Activated T-helper 9 cell treated with anti-CD3 and anti-CD28 coated beads, Interleukin-2, amount 50 U/mL, for 16 hours (primary cell): ENCODE results near the gene VEGFD.

Experiments used
- DNase-seq: peaks from one replicate; pipeline ENCODE4 v3.0.0-alpha.2; 2020; ENCODE audit warnings: low read depth

The VEGFD gene

DNA sequence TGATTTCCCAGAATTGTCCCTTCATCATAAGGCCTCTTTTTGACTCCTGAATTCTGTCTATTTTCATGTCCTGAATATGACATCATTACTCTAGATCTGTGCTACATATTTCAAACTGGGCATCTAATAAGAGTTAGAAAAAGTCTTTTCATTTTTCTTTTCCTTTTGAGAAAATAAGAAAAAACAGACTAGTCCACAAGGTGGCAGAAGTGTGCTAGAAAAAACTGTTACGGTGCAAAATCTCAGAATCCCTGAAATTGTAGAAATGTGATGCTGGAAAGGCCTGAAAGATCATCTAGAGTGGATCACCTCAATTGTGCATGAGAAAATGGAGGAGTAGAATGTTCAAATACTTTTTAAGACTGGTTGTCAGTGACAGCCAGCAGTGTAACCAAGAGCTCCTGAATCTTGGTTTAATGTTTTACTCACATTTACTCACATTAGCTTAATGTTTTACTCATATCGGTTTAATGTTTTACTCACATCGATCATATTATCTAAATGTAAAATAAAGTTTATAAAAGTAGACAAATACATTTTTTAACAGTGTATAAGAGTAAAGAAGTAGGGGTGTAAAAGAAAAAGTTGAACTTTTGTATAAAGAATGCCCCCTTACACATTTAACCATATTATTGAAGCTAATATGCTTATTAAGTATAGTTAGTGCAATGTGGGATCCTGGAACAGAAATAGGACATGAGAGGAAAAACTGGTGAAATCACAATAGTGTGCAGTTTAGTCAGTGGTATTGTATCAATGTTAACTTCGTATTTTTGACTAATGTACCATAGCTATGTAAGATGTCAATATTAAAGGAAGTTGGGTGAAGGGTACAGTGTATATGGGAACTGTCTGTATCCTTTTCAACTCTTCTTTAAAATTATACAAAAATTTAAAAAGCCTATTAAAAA lies 84.0 kb downstream of the VEGFD start:
- no peak for DNase-seq

DNA sequence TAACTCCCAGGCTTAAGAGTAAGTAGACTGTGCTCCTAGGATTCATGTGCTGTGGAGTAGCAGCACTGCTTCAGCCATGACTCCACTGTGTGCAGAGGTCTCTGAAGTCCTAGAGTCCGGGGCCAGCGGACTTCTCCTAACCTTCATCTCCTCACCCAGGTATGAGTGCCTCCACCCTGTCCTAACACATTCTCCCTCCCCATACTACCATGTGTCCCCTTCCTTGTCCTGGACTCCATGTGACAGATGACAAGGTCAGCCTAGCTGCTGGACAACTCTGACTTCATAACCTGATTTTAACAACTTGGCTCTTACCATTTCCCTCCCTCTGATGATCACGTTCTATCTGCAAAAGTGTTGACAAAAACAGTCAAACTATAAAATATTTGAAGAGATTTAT lies 85.4 kb downstream of the VEGFD start:
- DNase-seq, result no peak

DNA sequence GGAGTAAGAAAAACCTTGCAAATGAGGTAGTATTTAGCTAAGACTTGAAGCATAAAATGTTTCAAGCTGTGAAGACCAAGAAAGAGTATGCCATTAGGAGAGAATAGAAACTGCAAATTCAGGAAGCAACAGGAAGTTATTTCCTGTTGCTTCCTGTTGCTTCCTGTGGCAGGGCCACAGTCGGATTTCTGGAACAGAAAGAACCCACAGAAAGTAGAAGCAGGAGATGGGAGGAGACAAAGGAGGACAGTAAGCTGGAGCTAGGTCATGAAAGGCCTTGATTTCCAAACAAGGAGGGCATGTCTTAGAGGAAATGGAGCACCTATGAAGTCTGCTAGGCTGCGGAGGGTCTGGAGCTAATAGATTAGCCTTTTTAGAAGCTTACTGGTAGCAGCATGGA lies 86.0 kb downstream of the VEGFD start:
- no peak for DNase-seq
